Stimulated activated naive B cell treated with anti-CD40 and anti-IgM and Interleukin-4, amounts not matched to agents 10 μg/mL and 1 μg/mL and 100 μg/mL, for 72 hours (primary cell): ENCODE data around the gene MTCH1.

Experiments
- ATAC-seq, 2 donors: fragments of 150-1000 bp; cut with Tn5 transposase; replicated peaks; 2 replicates each; pipeline ENCODE4 v1.10.0; 2021; ENCODE audit warnings: moderate library complexity in 1 of 2
- DNase-seq: peaks from one replicate; pipeline ENCODE4 v3.0.0; 2021
- H3K27ac Mint-ChIP-seq: one replicate; pipeline ENCODE4 v1.8.0; 2022; ENCODE audit warnings: mild to moderate bottlenecking, mixed read lengths
- H3K27me3 Mint-ChIP-seq, 2 donors: one replicate each; pipeline ENCODE4 v1.8.0; 2022; ENCODE audit warnings: mixed read lengths in 2 of 2
- H3K36me3 Mint-ChIP-seq, 2 donors: one replicate each; pipeline ENCODE4 v1.8.0; 2022; ENCODE audit warnings: mixed read lengths in 2 of 2, mild to moderate bottlenecking in 1 of 2
- H3K4me1 Mint-ChIP-seq, 2 donors: one replicate each; pipeline ENCODE4 v1.8.0; 2022; ENCODE audit warnings: mixed read lengths in 2 of 2, mild to moderate bottlenecking in 1 of 2
- H3K4me3 Mint-ChIP-seq, 2 donors: one replicate each; pipeline ENCODE4 v1.8.0; 2022; ENCODE audit warnings: mild to moderate bottlenecking in 2 of 2, mixed read lengths in 2 of 2, moderate library complexity in 1 of 2
- H3K9me3 Mint-ChIP-seq, 2 donors: one replicate each; pipeline ENCODE4 v1.8.0; 2022; ENCODE audit warnings: mixed read lengths in 2 of 2, mild to moderate bottlenecking in 1 of 2

The MTCH1 gene

DNA sequence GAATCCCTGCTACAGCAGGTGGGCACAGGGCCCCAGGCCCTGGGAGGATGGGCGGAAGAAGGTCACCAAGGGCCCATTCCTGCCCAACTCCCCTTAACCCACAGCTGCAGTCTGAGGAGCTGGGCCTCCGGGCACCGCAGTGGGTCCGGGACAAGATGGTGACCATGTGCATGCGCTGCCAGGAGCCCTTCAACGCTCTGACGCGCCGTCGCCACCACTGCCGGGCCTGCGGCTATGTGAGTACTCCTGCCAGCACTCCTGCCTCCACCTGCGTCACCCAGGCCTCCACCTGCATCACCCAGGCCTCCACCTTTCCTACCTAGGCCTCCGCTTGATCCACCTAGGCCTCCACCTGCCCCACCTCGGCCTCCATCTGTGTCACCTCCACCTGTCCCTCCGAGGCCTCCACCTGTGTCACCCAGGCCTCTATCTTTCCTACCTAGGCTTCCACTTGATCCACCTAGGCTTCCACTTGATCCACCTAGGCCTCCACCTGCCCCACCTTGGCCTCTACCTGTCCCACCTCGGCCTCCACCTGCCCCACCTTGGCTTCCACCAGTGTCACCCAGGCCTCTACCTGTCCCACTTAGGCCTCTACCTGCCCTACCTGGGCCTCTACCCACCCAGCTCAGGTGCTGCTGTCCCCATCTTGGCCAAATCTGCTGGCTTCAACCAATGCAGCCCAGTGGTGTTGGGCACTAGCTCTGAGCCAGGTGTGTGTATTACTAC lies 36.3 kb upstream of the MTCH1 start:
- Mint-ChIP-seq H3K4me1 (peaks cover 30 to 39% of the 10 kb centered on the region in 2 donors), H3K27me3 (no peaks in the 10 kb centered on the region), H3K27ac (no peak overlapping the region), H3K9me3 (no peaks in the 10 kb centered on the region), H3K4me3 (no peak overlapping the region), H3K36me3 (peaks cover 61 to 70% of the 10 kb centered on the region in 2 donors)
- ATAC-seq = no peak
- no peak for DNase-seq

DNA sequence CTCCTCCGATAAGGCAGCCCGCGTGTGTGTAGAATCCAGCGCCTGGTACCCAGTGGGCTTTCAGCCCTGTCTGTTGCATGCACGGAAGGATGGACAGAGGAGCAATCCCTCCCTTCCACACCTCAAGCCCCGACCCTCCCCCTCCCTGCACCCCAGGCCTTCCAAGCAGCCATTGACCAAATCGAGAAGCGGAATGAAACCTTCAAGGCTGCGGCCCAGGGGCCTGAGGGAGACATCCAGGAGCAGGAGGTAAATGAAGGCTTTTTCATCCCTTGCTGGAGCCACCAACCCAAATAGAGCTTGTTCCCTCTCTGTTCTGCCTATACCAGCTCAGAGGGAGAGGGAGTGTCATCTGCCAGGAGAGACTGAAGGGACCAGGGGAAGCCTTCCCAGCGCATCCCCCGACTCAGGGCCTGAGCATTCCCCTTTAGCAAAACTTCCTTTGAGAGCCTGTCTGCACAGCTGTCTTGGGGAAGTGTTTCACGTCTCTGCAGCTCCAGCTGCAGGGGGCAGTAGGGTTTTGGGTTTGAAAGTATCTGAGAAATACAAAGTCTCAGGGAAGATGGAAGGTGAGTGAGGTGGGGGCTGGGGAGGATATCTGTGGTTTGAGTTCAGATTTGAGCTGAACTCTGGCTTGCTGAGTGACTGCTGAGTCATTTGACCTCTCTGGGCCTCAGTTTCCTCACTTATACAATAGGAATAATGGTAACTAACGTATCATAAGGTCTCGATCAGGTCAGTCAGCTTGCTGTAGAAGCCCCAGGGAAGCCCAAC lies 35.5 kb upstream of the MTCH1 start:
- Mint-ChIP-seq H3K4me3 (no peak overlapping the region), H3K9me3 (no peaks in the 10 kb centered on the region), H3K27ac (peak overlapping the region; percentile 77), H3K27me3 (no peaks in the 10 kb centered on the region), H3K4me1 (peaks cover 30 to 45% of the 10 kb centered on the region in 2 donors), H3K36me3 (peaks cover 59 to 66% of the 10 kb centered on the region in 2 donors)
- DNase-seq = no peak
- ATAC-seq = no peak

DNA sequence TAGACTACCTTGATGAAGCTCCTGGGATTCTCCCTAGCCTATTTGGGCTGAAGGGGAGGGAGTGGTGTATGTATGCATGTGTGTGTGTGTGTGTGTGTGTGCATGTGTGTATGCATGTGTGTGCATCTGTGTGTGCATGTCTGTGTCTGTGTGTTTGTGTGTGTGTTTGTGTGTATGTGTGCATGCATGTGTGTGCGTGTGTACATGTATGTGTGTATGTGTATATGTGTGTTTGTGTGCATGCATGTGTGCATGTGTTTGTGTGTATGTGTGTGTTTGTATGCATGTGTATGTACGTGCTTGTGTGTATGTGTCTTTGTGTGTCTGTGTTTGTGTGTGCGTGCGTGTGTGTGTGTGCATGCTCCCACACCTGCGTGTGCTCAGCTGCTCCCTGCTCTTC lies 34.8 kb upstream of the MTCH1 start:
- Mint-ChIP-seq H3K9me3 (no peaks in the 10 kb centered on the region), H3K4me1 (peaks cover 30 to 49% of the 10 kb centered on the region in 2 donors), H3K27me3 (no peaks in the 10 kb centered on the region), H3K36me3 (peaks cover 55 to 63% of the 10 kb centered on the region in 2 donors), H3K27ac (peak overlapping the region; percentile 25), H3K4me3 (peak overlapping the region in 1 of 2 donors; percentile 17)
- ATAC-seq = no peak
- DNase-seq = no peak

DNA sequence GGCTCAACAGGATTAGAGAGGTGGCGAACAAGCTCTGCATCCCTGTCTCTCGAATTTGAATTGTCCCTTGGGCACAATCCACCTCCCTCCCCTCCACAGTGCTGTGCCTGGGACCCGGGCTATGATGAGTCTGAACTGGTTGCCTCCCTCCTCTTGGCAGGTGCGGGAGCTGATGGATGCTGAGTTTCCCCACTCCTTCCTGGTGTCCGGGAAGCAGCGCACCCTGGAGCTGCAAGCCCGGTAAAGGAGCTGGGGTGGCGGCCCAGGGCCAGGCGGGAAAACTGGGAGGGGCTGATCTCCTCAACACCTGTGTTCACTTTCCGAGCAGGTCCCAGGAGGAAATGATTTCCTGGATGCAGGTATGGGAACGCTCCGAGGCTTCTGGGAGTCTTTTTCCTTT lies 34.4 kb upstream of the MTCH1 start:
- Mint-ChIP-seq H3K4me1 (peaks cover 33 to 53% of the 10 kb centered on the region in 2 donors), H3K4me3 (no peak overlapping the region)

DNA sequence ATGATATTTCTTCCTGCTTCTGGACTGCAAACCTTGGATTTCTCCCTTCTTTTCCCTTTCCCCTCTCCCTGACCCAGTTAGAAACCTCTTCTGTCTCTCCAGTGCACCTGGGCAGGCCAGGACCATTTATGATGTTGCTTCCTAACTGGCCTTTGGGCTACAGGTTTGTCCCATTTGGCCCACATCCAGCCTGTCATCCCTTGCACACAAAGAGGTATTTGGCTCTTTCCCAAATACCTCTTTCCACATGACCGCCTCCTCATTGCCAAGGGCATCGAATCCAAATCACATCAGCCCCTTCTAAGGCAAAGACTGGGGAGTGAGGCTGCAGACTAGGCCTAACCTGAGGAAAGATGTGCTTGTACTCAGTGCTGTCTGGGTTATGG lies 33.1 kb upstream of the MTCH1 start:
- peaks cover 27 to 53% of the 10 kb centered on the region in 2 donors for H3K4me1 Mint-ChIP-seq
- no peak for ATAC-seq
- no peaks in the 10 kb centered on the region for H3K27me3 Mint-ChIP-seq
- no peaks in the 10 kb centered on the region for H3K9me3 Mint-ChIP-seq
- no peak overlapping the region for H3K4me3 Mint-ChIP-seq
- peaks cover 52 to 59% of the 10 kb centered on the region in 2 donors for H3K36me3 Mint-ChIP-seq
- peak overlapping the region; percentile 56 for H3K27ac Mint-ChIP-seq
- no peak for DNase-seq

More for the DNA sequence above, 34.4 kb upstream of the MTCH1 start:
- peaks cover 51 to 62% of the 10 kb centered on the region in 2 donors for H3K36me3 Mint-ChIP-seq
- ATAC-seq (no peak), DNase-seq (no peak)
- H3K9me3 Mint-ChIP-seq = no peaks in the 10 kb centered on the region
- H3K27ac Mint-ChIP-seq = no peak overlapping the region
- no peaks in the 10 kb centered on the region for H3K27me3 Mint-ChIP-seq

DNA sequence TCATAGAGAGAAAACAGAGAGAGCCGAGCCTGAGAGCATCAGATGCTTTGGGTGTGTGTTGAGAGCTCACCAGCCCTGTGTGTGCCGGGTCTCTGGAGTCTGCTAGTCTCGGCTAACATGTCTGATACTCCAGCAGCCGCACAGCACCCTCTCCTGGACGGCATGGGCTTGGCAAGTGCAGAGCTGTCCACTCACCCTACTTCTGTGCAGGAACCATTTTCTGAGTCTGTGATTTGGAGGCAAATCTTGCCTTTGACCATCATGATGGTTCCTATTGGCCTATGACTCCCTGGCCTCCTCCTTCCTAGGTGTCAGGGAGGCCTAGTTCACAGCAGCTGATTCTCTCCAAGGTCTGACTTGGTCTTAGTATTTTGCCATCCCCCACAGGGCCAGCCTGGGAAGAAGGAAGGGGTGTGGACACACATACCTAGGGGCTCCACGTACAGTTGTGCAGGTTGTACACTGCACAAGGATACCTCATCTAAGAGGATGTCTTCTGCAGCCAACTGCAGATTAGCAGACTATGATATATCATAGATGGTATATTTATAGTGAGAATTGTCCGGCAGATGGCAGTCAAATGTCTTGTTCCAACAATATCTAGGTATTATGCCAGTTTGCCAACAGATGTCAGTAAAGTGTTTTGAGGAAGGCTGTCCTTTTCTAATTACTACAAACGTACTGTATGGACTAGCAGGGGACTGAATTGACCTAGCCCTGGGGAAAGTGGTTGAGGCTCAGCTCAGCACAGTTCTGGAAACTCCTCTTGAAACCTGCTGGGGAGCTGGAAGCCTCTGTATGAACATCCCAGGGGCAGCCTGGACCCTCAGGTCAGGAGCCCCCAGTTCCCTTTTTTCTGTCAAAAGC lies 32.4 kb upstream of the MTCH1 start:
- H3K27me3 Mint-ChIP-seq = no peaks in the 10 kb centered on the region
- peak overlapping the region; percentile 56 for H3K27ac Mint-ChIP-seq
- H3K9me3 Mint-ChIP-seq = no peaks in the 10 kb centered on the region
- peaks cover 51 to 58% of the 10 kb centered on the region in 2 donors for H3K36me3 Mint-ChIP-seq
- peaks cover 27 to 53% of the 10 kb centered on the region in 2 donors for H3K4me1 Mint-ChIP-seq
- no peak overlapping the region for H3K4me3 Mint-ChIP-seq
- DNase-seq = peak; percentile 74
- ATAC-seq = peak; percentile 98

DNA sequence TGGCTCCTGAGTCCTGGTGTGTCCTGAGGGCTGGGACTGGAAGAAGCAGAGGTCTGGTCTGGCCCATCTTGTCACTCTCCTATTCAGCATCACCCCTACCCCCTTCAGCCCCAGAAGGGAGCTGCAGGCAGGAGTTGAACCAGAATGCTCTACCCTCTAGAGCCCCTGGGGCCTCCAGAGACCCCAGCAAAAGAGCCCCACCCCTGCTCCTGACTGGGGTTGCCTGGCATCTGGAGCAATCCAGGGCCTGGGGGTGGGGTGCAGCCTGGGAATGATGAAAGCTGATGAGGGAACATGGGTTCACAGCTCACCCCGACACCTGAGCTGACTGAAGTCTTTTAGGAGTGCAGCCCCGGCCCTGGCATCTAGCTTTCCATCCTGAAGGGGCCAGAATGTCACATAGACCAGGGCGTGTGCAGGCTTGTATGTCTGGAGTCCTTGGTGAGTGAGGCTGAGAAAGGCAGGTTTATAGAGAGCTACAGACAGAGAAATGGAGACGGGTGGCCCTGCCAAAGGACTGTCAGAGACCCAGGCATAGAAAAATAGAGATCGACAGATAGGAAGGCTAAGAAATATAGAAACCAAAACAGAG lies 31.7 kb upstream of the MTCH1 start:
- no peaks in the 10 kb centered on the region for H3K9me3 Mint-ChIP-seq
- DNase-seq (no peak), ATAC-seq (no peak)
- H3K4me1 Mint-ChIP-seq = peaks cover 23 to 49% of the 10 kb centered on the region in 2 donors
- H3K36me3 Mint-ChIP-seq = peaks cover 50 to 58% of the 10 kb centered on the region in 2 donors
- no peaks in the 10 kb centered on the region for H3K27me3 Mint-ChIP-seq
- peak overlapping the region; percentile 22 for H3K27ac Mint-ChIP-seq
- H3K4me3 Mint-ChIP-seq = no peak overlapping the region

DNA sequence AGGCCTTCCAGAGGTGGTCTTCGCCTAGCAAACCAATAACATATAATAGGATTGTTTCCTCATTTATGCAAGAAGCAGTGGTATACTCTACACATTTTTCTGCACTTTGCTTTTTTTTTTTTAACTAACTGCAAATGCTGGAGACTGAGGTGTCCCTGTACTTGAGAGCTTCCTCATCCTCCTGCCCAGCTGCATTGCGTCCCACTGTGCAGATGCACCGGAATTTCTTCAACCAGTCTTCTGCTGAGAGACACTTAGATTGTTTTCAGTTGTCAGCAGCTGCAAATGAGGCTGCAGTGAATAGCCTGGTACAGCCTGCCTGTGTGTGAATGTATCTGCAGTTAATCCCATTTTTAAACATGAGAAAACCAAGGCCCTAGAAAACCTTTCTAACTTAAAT lies 31.0 kb upstream of the MTCH1 start:
- H3K4me3 Mint-ChIP-seq = no peak overlapping the region
- H3K36me3 Mint-ChIP-seq = peaks cover 49 to 55% of the 10 kb centered on the region in 2 donors
- ATAC-seq = no peak

DNA sequence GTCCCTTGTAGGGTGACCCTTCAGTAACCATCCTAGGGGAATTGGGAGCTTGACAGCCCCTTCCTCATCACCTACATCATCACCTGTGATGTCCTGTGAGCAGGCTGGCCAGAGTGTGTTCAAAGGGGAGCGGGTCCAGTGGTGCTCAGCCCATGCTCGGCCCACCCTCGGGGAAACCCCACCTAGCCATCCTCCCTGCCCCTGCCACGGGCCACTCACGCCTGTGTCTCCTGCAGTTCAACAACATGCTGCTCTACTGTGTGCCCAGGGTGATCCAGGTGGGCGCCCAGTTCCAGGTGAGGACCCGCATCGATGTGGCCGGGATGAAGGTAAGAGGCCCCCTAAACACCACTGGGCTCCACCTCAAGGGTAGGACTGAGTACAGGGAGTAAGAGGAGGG lies 29.5 kb upstream of the MTCH1 start:
- Mint-ChIP-seq H3K36me3 (peaks cover 45 to 57% of the 10 kb centered on the region in 2 donors), H3K9me3 (no peaks in the 10 kb centered on the region), H3K4me1 (peaks cover 20 to 55% of the 10 kb centered on the region in 2 donors), H3K27ac (peak overlapping the region; percentile 14), H3K27me3 (no peaks in the 10 kb centered on the region), H3K4me3 (no peak overlapping the region)
- ATAC-seq = no peak
- DNase-seq = no peak

More for the DNA sequence above, 31.0 kb upstream of the MTCH1 start:
- Mint-ChIP-seq H3K9me3 (no peaks in the 10 kb centered on the region), H3K27ac (peak overlapping the region; percentile 37), H3K27me3 (no peaks in the 10 kb centered on the region), H3K4me1 (peaks cover 23 to 49% of the 10 kb centered on the region in 2 donors)
- DNase-seq = no peak

DNA sequence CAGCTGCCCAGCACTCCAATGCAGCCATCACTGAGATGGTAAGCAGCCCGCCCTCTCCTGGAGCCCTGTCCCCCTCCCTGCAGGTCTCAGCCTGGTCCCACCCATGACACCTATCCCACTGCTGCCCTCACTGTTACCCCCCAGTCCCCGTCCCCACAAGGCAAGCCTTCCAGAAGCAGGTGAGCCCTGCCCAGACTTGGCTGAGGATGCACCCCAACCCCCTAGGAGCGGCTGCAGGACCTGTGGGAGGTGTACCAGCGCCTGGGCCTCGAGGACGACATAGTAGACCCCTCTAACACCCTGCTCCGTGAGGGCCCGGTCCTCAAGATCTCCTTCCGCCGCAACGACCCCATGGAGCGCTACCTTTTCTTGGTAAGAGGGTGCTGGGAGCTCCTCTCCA lies 28.7 kb upstream of the MTCH1 start:
- DNase-seq = no peak
- peak overlapping the region; percentile 14 for H3K27ac Mint-ChIP-seq
- H3K4me1 Mint-ChIP-seq = peaks cover 22 to 55% of the 10 kb centered on the region in 2 donors
- H3K9me3 Mint-ChIP-seq = no peaks in the 10 kb centered on the region
- peaks cover 43 to 59% of the 10 kb centered on the region in 2 donors for H3K36me3 Mint-ChIP-seq
- no peaks in the 10 kb centered on the region for H3K27me3 Mint-ChIP-seq
- H3K4me3 Mint-ChIP-seq = no peak overlapping the region
- ATAC-seq = no peak

DNA sequence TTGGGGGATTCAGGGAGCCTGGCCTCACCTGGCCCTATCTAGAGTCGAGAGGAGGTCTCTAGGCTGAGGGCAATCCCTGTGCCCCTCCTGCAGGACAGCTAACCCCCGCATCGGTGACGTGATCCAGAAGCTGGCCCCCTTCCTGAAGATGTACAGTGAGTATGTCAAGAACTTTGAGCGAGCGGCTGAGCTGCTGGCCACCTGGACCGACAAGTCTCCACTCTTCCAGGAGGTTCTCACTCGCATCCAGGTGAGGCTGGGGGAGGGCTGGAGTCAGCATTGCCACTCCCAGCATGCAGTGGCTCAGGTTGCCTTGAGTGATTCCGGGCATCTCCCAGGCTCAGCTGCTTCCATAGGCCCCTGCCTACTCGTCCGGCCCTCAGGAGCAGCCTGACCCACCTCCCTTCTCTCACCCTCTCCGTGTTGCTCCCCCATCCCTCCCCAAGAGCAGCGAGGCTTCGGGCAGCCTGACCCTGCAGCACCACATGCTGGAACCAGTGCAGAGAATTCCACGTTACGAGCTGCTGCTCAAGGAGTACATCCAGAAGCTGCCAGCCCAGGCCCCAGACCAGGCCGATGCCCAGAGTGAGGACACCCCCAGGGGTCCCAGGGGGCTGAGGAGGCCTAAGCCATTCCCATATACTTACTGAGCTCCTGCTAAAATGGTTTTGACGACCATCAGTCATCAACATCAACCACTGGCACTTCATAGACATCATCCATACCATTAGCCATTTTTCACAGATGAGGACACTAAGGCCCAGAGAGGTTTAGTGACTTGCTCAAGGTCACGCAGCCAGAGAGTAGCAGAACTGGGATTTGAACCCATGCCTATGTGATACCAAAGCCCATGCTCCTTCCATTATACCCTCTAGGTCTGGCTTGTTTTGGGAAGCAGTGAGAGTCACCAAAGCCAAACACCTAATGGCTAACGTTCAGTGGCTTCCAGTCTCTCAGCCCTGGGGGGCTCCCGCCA lies 27.8 kb upstream of the MTCH1 start:
- no peak for ATAC-seq
- no peak overlapping the region for H3K27ac Mint-ChIP-seq
- H3K4me1 Mint-ChIP-seq = peaks cover 21 to 59% of the 10 kb centered on the region in 2 donors
- H3K9me3 Mint-ChIP-seq = no peaks in the 10 kb centered on the region
- H3K4me3 Mint-ChIP-seq = no peak overlapping the region
- DNase-seq = no peak
- peaks cover 43 to 56% of the 10 kb centered on the region in 2 donors for H3K36me3 Mint-ChIP-seq
- no peaks in the 10 kb centered on the region for H3K27me3 Mint-ChIP-seq

DNA sequence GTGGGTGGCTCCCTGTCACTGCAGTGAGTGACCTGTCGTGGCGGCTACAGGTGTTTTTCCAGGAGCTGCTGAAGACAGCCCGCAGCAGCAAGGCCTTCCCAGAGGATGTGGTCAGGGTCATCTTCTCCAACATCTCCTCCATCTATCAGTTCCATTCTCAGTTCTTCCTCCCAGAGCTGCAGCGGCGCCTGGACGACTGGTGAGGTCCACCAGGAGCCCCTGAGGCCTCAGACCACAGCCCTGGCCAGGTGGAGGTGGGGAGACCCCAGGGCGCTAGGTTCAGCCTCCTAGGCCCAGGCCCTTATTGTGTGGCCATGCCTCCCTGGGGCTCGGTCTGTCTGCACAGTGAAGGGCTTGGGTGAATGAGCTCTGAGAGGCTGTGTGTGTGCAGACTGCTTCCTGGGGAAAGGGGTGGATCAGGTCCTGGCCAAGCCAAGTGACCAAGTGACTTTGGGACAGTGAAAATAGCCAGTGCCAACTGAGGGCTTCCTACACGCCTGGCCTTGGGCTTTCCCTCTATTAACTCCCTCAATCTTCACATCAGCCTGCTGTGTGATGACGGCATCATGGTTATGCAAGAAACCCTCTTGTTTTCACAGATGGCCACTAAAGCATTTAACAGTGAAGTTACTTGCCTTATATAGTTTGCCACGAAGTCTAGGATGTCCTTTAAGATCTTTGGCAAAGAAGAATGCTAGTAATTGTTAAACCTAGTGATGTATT lies 25.8 kb upstream of the MTCH1 start:
- DNase-seq (no peak), ATAC-seq (no peak)
- H3K36me3 Mint-ChIP-seq = peaks cover 56 to 71% of the 10 kb centered on the region in 2 donors
- no peaks in the 10 kb centered on the region for H3K9me3 Mint-ChIP-seq
- no peaks in the 10 kb centered on the region for H3K27me3 Mint-ChIP-seq
- H3K4me3 Mint-ChIP-seq = no peak overlapping the region
- peak overlapping the region; percentile 69 for H3K27ac Mint-ChIP-seq
- peaks cover 27 to 59% of the 10 kb centered on the region in 2 donors for H3K4me1 Mint-ChIP-seq
